CD4-positive, alpha-beta T cell treated with Interleukin-6 for 4 hours (primary cell): ENCODE results near the gene METAP1D.

ENCODE experiments used
- DNase-seq: peaks from one replicate; pipeline ENCODE4 v3.0.0-alpha.2; 2020; ENCODE audit warnings: mixed read lengths

METAP1D gene

GRCh38 chr2:172082105-172082943 lies 82.6 kb downstream of the METAP1D start:
- DNase-seq: no peak

GRCh38 chr2:172082944-172083627 lies 83.3 kb downstream of the METAP1D start:
- DNase-seq: no peak

GRCh38 chr2:172083628-172084394 lies 84.1 kb downstream of the METAP1D start:
- no peak for DNase-seq

DNA sequence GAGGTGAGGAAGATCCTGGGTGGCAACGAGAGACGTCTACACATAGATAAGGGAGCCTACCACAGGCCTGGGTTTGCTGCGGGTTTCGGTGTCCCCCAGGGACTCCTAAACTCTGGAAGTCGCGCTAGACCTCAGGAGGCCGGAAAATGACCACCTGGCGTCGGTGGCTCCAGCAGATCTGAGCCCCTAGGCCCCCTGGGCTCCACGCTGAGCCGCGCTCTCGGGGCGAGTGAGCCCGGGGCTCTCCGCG lies 84.6 kb downstream of the METAP1D start:
- DNase-seq: no peak

- DNase-seq: peak; percentile 46
Measured at GRCh38 chr2:172084645-172085459, 85.1 kb downstream of the METAP1D start.

DNA sequence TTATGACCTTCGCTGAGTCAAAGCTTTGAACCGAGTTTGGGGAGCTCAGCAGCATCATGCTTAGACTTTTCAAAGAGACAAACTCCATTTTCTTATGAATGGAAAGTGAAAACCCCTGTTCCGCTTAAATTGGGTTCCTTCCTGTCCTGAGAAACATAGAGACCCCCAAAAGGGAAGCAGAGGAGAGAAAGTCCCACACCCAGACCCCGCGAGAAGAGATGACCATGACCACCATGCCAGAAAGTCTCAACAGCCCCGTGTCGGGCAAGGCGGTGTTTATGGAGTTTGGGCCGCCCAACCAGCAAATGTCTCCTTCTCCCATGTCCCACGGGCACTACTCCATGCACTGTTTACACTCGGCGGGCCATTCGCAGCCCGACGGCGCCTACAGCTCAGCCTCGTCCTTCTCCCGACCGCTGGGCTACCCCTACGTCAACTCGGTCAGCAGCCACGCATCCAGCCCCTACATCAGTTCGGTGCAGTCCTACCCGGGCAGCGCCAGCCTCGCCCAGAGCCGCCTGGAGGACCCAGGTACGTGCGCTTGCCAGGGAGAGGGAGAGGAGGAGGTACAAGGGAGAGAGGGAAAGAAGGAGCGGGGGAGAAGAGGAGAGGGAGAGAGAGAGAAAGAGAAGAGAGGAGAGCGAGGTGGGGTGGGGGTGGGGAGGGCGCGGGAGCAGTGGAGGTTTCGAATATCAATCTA lies 85.9 kb downstream of the METAP1D start, which contains the start of gene DLX1:
DLX1 (plus strand) TSS at position 48 of the 700 bp plus-strand sequence; CDS start at position 219, 171 bp downstream.
- no peak for DNase-seq

- DNase-seq: peak; percentile 70
Measured at GRCh38 chr2:172086241-172087206, 86.8 kb downstream of the METAP1D start.

GRCh38 chr2:172087207-172087779 lies 87.5 kb downstream of the METAP1D start:
- DNase-seq: no peak

GRCh38 chr2:172087780-172088244 lies 88.1 kb downstream of the METAP1D start:
- DNase-seq: no peak

DNA sequence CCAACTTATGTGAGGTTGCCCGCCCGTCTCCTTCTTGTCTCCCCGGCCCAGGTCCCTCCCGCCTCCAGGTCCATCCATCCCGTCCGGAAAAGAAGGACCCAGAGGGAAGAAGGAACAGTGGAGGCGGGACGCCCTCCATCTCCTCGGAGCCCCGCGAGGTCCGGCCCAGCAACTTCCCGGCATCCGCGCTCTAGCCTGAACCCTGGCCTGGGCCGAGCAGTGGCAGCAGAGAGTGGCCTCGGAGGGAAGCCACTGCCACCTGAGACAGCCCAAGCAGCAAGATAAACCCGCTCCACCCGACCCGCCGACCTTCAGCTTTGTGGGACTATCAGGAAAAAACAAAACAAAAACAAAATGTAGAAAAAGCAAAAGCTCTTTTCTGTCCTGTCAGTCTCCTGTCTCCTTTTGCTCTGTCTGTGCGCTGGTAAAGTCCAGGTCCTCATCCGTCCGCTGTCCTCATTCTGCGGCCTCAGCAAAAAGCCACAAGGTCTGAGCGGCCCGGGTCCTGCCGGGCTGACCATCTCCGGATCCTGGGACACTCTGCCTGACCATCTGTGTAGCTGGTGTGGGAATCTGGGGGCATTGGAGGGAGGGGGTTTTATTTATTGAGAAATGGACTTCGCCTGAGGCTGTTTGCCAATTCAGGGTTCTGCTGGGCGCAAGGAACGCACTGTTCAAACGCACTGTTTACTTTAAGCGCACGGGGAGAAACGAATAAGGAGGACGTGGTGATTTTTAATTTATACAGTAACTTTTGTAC lies 88.7 kb downstream of the METAP1D start:
- DNase-seq: no peak

GRCh38 chr2:172089005-172089504 lies 89.3 kb downstream of the METAP1D start:
- no peak for DNase-seq

DNA sequence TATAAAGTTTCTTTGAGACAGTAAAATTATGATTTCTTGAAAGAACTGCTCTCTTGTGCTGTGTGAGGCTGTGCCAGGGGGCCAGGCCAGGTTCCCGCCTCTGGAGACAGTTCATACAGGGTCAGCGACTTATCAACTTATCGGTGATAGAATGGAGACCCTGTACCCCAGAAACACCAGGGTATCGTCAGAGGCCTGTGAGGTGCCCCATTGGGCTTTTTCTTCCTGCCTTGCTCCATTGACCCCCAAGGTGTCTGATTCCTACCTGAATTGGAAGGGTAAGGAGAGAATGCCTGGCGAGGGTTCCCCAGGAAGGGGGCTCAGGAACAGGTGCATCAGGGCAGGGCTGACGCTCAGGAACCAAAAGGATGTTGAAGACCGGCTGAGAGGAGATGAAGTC lies 89.9 kb downstream of the METAP1D start:
- DNase-seq: no peak

DNA sequence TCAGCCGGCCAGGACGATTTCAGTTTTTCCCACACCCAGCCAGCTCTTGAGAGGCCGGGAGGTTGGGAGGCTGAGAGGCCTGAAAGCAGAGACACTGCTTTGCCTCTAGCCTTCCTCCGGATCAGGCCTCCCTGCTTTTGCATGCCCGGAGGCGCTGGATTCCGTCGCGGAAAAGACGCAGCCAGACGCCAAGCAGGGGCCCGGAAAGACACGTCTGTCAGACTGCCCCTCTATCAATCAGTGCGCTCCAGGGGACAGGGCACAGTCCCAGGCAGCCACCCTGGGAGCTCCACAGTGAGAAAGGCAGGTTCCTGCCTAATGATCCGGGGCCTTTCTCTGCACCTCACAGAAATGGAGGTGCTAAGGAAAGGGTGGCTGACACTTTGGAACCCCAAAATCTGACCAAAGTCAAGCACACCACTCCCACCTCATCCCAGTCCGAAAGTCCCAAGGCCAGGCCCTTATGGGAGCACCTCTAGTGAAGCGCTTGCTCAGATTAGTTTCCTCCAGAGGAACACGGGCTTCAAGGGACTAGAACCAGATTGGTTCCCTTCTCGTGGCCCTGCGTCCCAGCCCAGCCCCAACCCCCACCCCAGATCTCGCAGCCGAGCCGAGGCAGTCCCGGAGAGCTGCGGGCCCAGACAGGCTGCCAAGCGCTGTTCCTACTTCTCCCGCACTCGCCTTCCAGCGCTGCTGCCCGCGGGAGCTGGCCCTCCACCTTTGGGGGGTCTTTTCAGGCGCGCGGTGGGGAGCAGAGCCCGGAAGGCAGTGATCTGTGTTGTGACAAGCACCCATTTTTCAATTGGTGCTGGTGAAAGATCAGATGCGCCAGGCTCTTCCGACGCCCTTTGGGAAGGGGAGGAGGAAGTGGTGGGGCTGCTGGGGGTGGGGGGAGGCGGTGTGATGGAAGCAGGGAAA lies 90.5 kb downstream of the METAP1D start:
- DNase-seq: no peak

GRCh38 chr2:172091000-172091641 lies 91.4 kb downstream of the METAP1D start:
- no peak for DNase-seq

- DNase-seq: no peak
Measured at GRCh38 chr2:172091761-172092566, 92.2 kb downstream of the METAP1D start.

GRCh38 chr2:172092716-172093415 lies 93.1 kb downstream of the METAP1D start:
- DNase-seq: no peak
